HG03064 (cell line): ENCODE results near the gene LRRC53.

ENCODE experiments used
- ATAC-seq: cut with Tn5 transposase; IDR thresholded peaks from one replicate; pipeline ENCODE4 v1.9.1; 2021; ENCODE audit warnings: low read depth; ENCODE audit not compliant: unreplicated experiment

LRRC53 gene

GRCh38 chr1:74504125-74504932 lies 8.1 kb downstream of the LRRC53 start:
- ATAC-seq: peak; percentile 83

- no peak for ATAC-seq
Measured at GRCh38 chr1:74502858-74503257, 9.6 kb downstream of the LRRC53 start.

GRCh38 chr1:74502432-74502831 lies 10.0 kb downstream of the LRRC53 start:
- no peak for ATAC-seq

- ATAC-seq: no peak
Measured at GRCh38 chr1:74498901-74499300, 13.5 kb downstream of the LRRC53 start.

- no peak for ATAC-seq
Measured at GRCh38 chr1:74496669-74497068, 15.7 kb downstream of the LRRC53 start.

GRCh38 chr1:74486036-74486435 lies 26.4 kb downstream of the LRRC53 start:
- ATAC-seq: no peak

- ATAC-seq: no peak
Measured at GRCh38 chr1:74485622-74486021, 26.8 kb downstream of the LRRC53 start.

- ATAC-seq: no peak
Measured at GRCh38 chr1:74481607-74482006, 30.8 kb downstream of the LRRC53 start.

- ATAC-seq: no peak
Measured at GRCh38 chr1:74480068-74480467, 32.3 kb downstream of the LRRC53 start.

GRCh38 chr1:74478979-74479378 lies 33.4 kb downstream of the LRRC53 start:
- ATAC-seq: no peak

GRCh38 chr1:74474585-74474984 lies 37.8 kb downstream of the LRRC53 start:
- ATAC-seq: no peak

GRCh38 chr1:74471470-74471869 lies 40.9 kb downstream of the LRRC53 start:
- no peak for ATAC-seq

- ATAC-seq: no peak
Measured at GRCh38 chr1:74470936-74471335, 41.5 kb downstream of the LRRC53 start.

- ATAC-seq: no peak
Measured at GRCh38 chr1:74470251-74470650, 42.2 kb downstream of the LRRC53 start.

GRCh38 chr1:74468982-74469603 lies 43.3 kb downstream of the LRRC53 start:
- ATAC-seq: no peak

GRCh38 chr1:74467786-74468377 lies 44.5 kb downstream of the LRRC53 start:
- no peak for ATAC-seq

- no peak for ATAC-seq
Measured at GRCh38 chr1:74465193-74465681, 47.2 kb downstream of the LRRC53 start.

GRCh38 chr1:74464037-74464436 lies 48.4 kb downstream of the LRRC53 start:
- ATAC-seq: no peak

- peak; percentile 78 for ATAC-seq
Measured at GRCh38 chr1:74463333-74463988, 49.0 kb downstream of the LRRC53 start.

- no peak for ATAC-seq
Measured at GRCh38 chr1:74457253-74457652, 55.2 kb downstream of the LRRC53 start.

- no peak for ATAC-seq
Measured at GRCh38 chr1:74455390-74455789, 57.0 kb downstream of the LRRC53 start.
